Mammary epithelial cell (primary cell): ENCODE measurements around the gene SCARB1.

Experiments
- CTCF ChIP-seq, 2 donors: IDR thresholded peaks in 1 of 2; conservative IDR thresholded peaks in 1 of 2; 2 replicates each; pipeline ENCODE4 v1.5.1; 2011 to 2012; ENCODE audit warnings: inconsistent platforms in 2 of 2, low read length in 2 of 2, mild to moderate bottlenecking in 2 of 2, control low read depth in 1 of 2, low read depth in 1 of 2; ENCODE audit not compliant: insufficient read depth in 1 of 2; ENCODE audit errors: extremely low read depth in 1 of 2
- EZH2 ChIP-seq: IDR thresholded peaks from 2 replicates; pipeline ENCODE4 v1.6.1; 2012; ENCODE audit warnings: low read length, inconsistent platforms, borderline replicate concordance

- TF ChIP-seq EZH2 (no peak), CTCF (conservative IDR thresholded peaks at IDR 0.05 in 1 of 2, IDR thresholded peaks at IDR 0.05 in 1 of 2; ENCODE audit: extremely low read depth in 1 of 2, insufficient read depth in 1 of 2, low read depth in 1 of 2, low read length in 2 of 2) (no peak)
Measured at GRCh38 chr12:124861492-124861891, 2.2 kb downstream of the SCARB1 start.
